SKM-1 treated with dmso at 0.1 percent for 144 hours (cell line): ENCODE results near the gene LPGAT1.
"Not testable (repeated sequence)": the region's sequence is repeated elsewhere in the genome, so short reads cannot be mapped to it uniquely, and the experiment has no call there.

ENCODE experiments used
- DNase-seq: peaks from one replicate; lab custom pipeline; 2025; ENCODE audit not compliant: unreplicated experiment; lab: John Stamatoyannopoulos, UW

The LPGAT1 gene

GRCh38 chr1:211736351-211736915 is 94.1 kb downstream of the LPGAT1 start:
- DNase-seq = no peak

- no peak for DNase-seq
Measured at GRCh38 chr1:211735208-211736170, 95.1 kb downstream of the LPGAT1 start.

DNA sequence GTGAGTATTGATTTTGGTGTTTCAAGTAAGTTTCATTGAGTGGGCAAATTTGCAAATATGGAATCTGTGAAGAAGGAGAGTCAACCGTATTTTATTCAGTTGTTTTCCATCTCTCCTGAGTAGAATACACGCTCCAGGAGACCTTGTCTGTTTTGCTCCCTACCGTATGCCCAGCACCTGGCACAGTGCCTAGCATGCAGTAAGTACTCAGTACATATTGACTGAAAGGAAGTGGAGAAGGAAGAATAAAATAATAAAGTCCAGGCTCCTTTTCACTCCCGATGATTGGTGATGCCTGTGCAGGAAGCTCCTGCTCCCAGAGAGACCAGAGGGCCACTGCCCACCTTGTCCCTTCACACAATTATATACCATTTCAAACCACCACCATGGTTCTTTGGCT is 95.8 kb downstream of the LPGAT1 start:
- DNase-seq = no peak

- DNase-seq = no peak
Measured at GRCh38 chr1:211734359-211734758, 96.2 kb downstream of the LPGAT1 start.

DNA sequence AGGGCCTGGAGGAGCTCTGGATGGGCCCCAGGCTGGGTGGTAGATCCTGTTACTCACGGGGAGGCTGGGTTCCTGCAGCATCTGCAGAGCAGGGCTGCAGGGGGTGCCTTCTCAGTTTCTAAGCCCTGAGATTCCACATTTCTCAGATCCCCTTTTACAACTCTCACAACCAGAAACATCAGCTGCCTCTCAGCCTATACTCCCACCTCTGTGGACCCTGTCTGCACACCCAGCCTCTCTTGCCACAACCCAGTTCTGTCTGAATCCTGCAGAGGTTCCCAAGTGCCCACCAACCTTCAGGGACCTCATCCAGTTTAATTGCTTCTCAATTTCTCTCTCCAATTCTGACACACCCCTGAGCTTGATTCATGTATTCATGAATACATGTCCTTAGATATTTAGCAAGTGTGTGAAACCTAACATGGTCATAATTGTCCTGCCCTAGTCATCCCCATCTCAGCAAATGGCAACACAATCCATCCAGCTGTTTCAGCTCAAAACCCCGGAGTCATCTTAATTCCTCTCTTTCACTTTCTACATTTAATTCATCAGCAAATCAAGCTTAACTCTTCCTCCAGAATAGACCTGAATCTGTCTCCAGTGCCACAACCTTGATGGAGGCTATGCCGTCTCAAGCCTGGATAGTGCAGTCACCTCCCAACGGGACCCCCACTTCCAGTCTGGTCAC is 98.1 kb downstream of the LPGAT1 start:
- DNase-seq = no peak

DNA sequence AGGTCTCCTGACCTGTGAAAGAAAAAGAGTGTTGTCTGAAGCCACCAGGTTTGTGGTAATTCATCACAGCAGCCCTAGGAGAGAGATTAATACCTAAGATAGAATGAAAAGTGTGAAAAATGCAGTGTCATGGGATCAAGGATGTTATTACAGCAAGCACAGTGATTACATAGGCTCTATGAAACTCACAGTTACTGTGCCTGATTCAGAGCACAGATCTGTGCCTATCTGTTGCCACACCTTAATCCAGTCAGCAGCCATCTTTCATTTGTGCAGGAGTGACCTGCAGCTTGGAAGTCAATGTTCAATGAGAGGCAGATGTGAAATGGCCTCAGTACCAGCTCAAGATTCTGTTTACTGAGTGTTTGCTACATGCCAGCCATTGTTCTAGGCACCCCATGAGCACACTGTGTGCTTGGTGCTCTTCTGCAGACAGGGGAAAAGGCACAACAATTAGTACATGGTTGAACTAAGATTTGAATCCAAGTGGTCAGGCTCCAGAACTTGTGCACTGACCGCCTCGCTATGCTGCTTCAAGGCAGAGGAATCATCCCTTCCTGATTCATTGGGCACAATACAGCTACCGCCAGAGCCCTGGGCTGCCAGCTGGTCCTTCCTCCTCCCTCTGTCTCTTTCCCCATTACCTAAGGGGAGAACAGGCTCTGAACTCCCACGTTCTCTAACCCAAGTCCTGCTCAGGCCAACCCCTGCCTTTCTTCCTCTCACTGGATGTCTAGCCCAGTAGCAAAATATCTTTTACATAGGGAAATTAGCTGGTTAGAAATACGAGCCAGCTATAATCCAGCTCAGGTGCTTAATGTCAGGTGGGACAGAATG is 98.9 kb downstream of the LPGAT1 start:
- no peak for DNase-seq

DNA sequence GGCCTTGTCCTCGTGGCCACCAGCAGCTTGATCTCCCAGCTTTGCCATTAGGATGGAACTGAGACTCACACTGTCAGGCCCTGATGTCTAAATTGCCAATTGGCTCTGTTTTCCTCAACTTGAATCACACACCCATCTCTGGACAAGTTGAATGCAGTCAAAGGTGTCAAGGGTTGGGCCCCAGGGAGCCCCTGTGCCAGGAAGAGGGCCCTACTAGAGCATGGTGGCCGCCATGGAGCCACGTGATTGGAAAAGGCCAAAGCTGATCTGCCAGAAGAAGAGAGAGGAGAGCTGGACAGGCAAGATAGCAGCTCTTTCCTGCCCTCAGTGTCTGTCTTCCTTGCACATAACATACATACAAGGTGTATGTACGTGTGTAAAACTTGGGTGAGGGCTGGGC is 100.2 kb downstream of the LPGAT1 start:
- DNase-seq = no peak

DNA sequence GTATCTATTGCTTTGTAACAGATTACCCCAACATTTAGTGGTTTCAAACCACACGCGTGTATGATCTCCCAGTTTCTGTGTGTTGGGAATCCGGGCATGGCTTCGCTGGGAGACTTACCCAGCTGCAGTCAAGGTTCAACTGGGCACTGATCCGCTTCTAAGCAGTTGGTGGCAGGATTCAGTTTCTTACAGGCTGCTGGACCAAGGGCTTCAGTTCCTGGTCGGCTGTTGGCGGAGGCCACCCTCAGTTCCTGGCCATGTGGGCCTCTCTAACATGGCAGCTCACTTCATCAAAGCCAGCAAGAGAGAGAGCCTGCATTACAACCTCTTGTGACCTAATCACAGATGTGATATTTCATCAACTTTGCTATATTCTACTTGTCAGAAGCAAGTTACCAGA is 101.3 kb downstream of the LPGAT1 start:
- no peak for DNase-seq

GRCh38 chr1:211726467-211726995 is 104.0 kb downstream of the LPGAT1 start:
- no peak for DNase-seq

- no peak for DNase-seq
Measured at GRCh38 chr1:211724687-211725196, 105.8 kb downstream of the LPGAT1 start.

- DNase-seq = no peak
Measured at GRCh38 chr1:211723273-211723672, 107.3 kb downstream of the LPGAT1 start.

GRCh38 chr1:211722277-211723175 is 108.0 kb downstream of the LPGAT1 start:
- no peak for DNase-seq

- not testable (repeated sequence) for DNase-seq
Measured at GRCh38 chr1:211716555-211716954, 114.0 kb downstream of the LPGAT1 start.

- no peak for DNase-seq
Measured at GRCh38 chr1:211715971-211716370, 114.6 kb downstream of the LPGAT1 start.

- no peak for DNase-seq
Measured at GRCh38 chr1:211714154-211714553, 116.4 kb downstream of the LPGAT1 start.

- no peak for DNase-seq
Measured at GRCh38 chr1:211713231-211713630, 117.3 kb downstream of the LPGAT1 start.

GRCh38 chr1:211711315-211711705 is 119.3 kb downstream of the LPGAT1 start:
- DNase-seq = no peak

GRCh38 chr1:211710566-211711314 is 119.8 kb downstream of the LPGAT1 start:
- DNase-seq = no peak

GRCh38 chr1:211708926-211709325 is 121.6 kb downstream of the LPGAT1 start:
- DNase-seq = no peak
